ENCODE measurements around the gene ALDH7A1. TPM values are rescaled to one million over a fixed set of nuclear protein-coding genes. Genes with fewer than 3 reads are reported as not detected.

Gene ALDH7A1
- total RNA-seq, 1 experiment from 2014 or later, result 176 TPM

DNA sequence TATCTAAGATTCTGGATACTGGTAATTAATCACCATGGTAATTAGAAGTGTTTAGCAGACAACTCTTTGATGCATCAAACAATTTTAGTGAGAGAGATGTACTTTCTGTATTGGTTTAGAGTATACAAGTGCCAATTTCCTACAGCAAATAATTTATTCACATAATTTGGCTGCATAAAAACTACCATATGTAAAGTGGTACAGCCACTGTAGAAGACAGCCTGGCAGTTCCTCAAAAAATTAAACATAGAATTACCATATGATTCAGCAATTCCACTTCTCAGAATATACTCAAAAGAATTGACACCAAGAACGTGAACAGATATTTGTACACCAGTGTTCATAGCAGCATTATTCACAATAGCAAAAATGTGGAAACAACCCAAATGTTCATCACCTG is 41.9 kb upstream of the ALDH7A1 start:
- POLR2A ChIA-PET, result no interaction called here
- Mint-ChIP-seq H3K36me3 (no peaks in the 10 kb centered on the region), H3K27me3 (ENCODE audit: low read depth) (no peaks in the 10 kb centered on the region), H3K4me1 (no peaks in the 10 kb centered on the region), H3K9me3 (no peaks in the 10 kb centered on the region), H3K27ac (no peak overlapping the region), H3K4me3 (no peak overlapping the region)
- TF ChIP-seq IRF2 (CRISPR knock-in tag; IDR thresholded peaks at IDR 0.05; ENCODE audit: borderline replicate concordance, low read depth), result no peak
- no peak for TF ChIP-seq ATF1 (CRISPR knock-in tag; IDR thresholded peaks at IDR 0.05)
- no peak for TF ChIP-seq NR3C1 (CRISPR knock-in tag; conservative IDR thresholded peaks at IDR 0.05; ENCODE audit: low read depth)
- TF ChIP-seq SOX15 (CRISPR knock-in tag; IDR thresholded peaks at IDR 0.05), result no peak
- TF ChIP-seq MYBL2 (CRISPR knock-in tag; IDR thresholded peaks at IDR 0.05), result no peak
- TF ChIP-seq GABPB1 (CRISPR knock-in tag; IDR thresholded peaks at IDR 0.05), result no peak
- TF ChIP-seq RELA (CRISPR knock-in tag; IDR thresholded peaks at IDR 0.05; ENCODE audit: borderline replicate concordance), result no peak
- no peak for TF ChIP-seq ZNF425 (CRISPR knock-in tag; conservative IDR thresholded peaks at IDR 0.05)
- no peak for TF ChIP-seq SP1 (CRISPR knock-in tag; conservative IDR thresholded peaks at IDR 0.05)
- TF ChIP-seq TEAD4 (CRISPR knock-in tag; IDR thresholded peaks at IDR 0.05), result no peak
- TF ChIP-seq ATF6 (CRISPR knock-in tag; IDR thresholded peaks at IDR 0.05), result no peak
- TF ChIP-seq CREM (CRISPR knock-in tag; IDR thresholded peaks at IDR 0.05), result no peak
- no peak for TF ChIP-seq ZNF232 (CRISPR knock-in tag; IDR thresholded peaks at IDR 0.05)
- no peak for TF ChIP-seq ATF3 (CRISPR knock-in tag; conservative IDR thresholded peaks at IDR 0.05)
- TF ChIP-seq ARID4B (CRISPR knock-in tag; IDR thresholded peaks at IDR 0.05; ENCODE audit: borderline replicate concordance), result no peak
- TF ChIP-seq E2F4 (CRISPR knock-in tag; IDR thresholded peaks at IDR 0.05; ENCODE audit: borderline replicate concordance, low read depth), result no peak
- no peak for TF ChIP-seq MLX (CRISPR knock-in tag; IDR thresholded peaks at IDR 0.05)
- no peak for TF ChIP-seq NFATC4 (CRISPR knock-in tag; IDR thresholded peaks at IDR 0.05)
- no peak for TF ChIP-seq GTF2I (CRISPR knock-in tag; conservative IDR thresholded peaks at IDR 0.05)
- ATAC-seq (no peak), DNase-seq (ENCODE audit: low spot score) (no peak)
- CTCF ChIA-PET, result no interaction called here

Data from WTC11 (cell line).